Stimulated activated CD8-positive, alpha-beta memory T cell treated with anti-CD3 and anti-CD28 coated beads, Interleukin-7, amount 100 ng/mL, for 48 hours (primary cell): ENCODE results near the gene CSAG2.
"Not testable (repeated sequence)": the region's sequence is repeated elsewhere in the genome, so short reads cannot be mapped to it uniquely, and the experiment has no call there.

ENCODE experiments used
- DNase-seq, 2 donors: peaks; one replicate each; pipeline ENCODE4 v3.0.0-alpha.2; 2020; ENCODE audit warnings: low read depth in 1 of 2; ENCODE audit errors: extremely low read depth in 1 of 2

CSAG2 gene, protein sequence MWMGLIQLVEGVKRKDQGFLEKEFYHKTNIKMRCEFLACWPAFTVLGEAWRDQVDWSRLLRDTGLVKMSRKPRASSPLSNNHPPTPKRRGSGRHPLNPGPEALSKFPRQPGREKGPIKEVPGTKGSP

DNA sequence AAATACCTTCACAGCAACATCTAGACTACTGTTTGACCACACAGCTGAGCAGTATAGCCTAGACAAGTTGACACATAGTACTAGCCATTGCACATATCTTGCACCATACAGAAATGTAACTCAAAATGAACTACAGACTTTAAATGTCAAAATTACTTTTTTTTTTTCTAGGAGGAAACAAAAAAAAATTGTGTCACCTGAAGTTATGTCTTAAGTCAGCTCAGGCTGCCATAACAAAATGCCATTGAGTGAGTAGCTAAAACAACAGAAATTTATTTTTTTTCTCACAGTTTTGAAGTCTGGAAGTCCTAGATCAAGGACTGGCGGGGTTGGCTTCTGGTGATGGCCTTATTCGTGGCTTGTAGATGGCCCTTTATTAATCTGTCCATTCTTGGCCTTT, at the start of gene CSAG2:
CSAG2 (minus strand) TSS at position 101 of the 400 bp plus-strand sequence. CDS start 161 bp downstream, outside the sequence.
- DNase-seq, result not testable (repeated sequence)

DNA sequence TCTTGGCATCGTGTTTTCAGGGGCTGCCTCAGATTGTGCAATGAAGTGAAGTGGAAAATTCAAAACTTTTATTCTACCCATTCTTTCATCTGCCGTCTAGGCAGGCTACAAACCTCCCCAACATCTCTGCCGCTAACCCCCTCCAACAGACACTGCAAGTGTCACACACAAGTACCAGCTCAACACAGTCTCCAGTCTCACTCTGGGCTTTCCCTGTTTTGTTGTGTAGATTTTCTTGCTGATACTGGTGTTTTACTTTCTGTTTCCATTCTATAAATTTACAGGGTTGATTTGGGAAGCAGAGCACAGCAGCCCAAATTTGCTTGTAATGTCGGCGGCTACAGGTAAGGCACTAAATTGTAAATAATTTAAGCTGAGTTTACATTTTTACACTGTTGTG, 45.8 kb upstream of the CSAG2 start:
- not testable (repeated sequence) for DNase-seq

DNA sequence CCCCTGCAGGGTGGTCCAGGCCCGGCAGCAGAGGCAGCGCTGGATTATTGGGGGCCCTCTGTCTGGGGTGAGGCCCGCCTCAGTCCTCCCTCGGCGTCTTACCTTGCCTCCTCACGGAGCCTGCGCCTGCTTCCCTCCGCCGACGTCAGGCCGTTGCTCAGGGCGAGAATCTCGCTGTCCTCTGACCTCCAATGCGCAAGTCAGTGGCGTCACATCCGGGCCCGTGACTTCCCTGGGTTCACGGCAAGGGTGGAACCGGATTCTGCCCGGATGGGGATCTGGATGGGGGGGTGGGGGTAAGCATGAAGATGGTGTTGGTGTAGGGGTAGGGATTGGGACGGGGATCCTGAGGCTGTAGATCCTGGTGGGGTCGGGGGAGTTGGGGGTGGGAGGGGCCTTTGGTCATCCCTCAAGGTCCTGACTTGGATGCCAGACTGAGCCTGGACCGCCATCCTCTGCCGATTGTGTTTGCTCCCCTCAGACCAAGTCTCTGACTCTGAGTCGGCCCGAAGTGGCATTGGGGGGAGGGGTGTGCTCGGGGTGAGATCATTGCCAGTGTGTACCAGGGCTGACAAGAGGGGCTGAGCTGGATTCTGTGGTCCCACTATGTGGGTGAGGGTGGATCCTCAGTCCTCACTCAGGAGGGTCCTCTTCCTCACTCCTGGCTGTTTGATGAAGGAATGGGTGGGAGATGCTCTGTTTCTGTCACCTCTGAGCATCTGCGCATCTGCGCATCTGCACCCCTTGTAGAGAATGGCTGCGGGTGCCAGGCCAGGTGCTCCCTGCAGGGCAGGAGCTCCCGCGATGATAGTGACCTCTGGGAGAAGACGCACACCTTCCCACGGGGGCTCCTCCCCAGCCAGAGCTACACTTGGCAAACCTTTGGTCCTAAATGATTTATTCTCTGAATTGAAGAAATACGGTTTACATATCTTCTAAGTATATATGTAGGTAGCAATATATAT, 44.9 kb upstream of the CSAG2 start, which contains the start of gene MAGEA2:
MAGEA2 (minus strand) TSS at position 157 of the 965 bp plus-strand sequence. CDS start 2,479 bp downstream, outside the sequence.
- DNase-seq, result not testable (repeated sequence)

DNA sequence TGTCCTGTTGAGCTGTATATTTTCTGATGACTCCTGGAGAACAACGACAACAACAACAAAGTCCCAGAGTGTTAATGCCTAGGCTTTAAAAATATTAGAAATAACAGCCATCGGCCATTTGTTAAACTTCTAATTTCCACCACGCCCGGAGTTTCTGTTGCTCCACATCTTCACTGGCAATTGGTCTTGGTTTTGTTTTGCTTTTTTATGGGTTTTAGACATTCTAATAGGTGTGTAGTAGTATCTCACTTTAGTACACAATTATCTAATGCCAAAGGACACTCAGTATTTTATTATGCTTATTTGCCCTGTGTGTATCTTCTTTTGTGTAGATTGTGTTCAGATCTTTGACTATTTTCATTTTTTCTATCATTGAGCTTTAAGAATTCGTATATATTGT, 29.5 kb upstream of the CSAG2 start:
- no peak for DNase-seq

DNA sequence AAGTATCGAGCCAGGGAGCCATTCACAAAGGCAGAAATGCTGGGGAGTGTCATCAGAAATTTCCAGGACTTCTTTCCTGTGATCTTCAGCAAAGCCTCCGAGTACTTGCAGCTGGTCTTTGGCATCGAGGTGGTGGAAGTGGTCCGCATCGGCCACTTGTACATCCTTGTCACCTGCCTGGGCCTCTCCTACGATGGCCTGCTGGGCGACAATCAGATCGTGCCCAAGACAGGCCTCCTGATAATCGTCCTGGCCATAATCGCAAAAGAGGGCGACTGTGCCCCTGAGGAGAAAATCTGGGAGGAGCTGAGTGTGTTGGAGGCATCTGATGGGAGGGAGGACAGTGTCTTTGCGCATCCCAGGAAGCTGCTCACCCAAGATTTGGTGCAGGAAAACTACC, 27.5 kb upstream of the CSAG2 start:
- not testable (repeated sequence) for DNase-seq

DNA sequence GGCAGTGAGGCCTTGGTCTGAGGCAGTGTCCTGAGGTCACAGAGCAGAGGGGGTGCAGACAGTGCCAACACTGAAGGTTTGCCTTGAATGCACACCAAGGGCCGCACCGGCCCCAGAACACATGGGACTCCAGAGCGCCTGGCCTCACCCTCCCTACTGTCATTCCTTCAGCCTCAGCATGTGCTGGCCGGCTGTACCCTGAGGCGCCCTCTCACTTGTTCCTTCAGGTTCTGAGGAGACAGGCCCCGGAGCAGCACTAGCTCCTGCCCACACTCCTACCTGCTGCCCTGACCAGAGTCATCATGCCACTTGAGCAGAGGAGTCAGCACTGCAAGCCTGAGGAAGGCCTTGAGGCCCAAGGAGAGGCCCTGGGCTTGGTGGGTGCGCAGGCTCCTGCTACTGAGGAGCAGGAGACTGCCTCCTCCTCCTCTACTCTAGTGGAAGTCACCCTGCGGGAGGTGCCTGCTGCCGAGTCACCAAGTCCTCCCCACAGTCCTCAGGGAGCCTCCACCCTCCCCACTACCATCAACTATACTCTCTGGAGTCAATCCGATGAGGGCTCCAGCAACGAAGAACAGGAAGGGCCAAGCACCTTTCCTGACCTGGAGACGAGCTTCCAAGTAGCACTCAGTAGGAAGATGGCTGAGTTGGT, 26.9 kb upstream of the CSAG2 start:
- no peak for DNase-seq

DNA sequence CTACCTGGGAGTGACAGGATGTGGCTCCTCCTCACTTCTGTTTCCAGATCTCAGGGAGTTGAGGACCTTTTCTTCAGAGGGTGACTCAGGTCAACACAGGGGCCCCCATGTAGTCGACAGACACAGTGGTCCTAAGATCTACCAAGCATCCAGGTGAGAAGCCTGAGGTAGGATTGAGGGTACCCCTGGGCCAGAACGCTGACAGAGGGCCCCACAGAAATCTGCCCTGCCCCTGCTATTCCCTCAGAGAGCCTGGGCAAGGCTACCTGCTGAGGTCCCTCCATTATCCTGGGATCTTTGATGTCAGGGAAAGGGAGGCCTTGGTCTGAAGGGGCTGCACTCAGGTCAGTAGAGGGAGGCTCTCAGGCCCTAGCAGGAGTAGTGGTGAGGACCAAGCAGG, 26.0 kb upstream of the CSAG2 start:
- no peak for DNase-seq

DNA sequence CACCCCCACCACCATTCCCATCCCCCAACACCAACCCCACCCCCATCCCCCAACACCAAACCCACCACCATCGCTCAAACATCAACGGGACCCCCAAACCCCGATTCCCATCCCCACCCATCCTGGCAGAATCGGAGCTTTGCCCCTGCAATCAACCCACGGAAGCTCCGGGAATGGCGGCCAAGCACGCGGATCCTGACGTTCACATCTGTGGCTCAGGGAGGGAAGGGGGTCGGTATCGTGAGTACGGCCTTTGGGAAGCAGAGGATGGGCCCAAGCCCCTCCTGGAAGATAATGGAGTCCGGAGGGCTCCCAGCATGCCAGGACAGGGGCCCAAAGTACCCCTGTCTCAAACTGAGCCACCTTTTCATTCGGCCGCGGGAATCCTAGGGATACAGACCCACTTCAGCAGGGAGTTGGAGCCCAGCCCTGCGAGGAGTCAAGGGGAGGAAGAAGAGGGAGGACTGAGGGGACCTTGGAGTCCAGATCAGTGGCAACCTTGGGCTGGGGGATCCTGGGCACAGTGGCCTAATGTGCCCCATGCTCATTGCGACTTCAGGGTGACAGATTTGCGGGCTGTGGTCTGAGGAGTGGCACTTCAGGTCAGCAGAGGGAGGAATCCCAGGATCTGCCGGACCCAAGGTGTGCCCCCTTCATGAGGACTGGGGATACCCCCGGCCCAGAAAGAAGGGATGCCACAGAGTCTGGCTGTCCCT, 25.2 kb upstream of the CSAG2 start:
- not testable (repeated sequence) for DNase-seq

DNA sequence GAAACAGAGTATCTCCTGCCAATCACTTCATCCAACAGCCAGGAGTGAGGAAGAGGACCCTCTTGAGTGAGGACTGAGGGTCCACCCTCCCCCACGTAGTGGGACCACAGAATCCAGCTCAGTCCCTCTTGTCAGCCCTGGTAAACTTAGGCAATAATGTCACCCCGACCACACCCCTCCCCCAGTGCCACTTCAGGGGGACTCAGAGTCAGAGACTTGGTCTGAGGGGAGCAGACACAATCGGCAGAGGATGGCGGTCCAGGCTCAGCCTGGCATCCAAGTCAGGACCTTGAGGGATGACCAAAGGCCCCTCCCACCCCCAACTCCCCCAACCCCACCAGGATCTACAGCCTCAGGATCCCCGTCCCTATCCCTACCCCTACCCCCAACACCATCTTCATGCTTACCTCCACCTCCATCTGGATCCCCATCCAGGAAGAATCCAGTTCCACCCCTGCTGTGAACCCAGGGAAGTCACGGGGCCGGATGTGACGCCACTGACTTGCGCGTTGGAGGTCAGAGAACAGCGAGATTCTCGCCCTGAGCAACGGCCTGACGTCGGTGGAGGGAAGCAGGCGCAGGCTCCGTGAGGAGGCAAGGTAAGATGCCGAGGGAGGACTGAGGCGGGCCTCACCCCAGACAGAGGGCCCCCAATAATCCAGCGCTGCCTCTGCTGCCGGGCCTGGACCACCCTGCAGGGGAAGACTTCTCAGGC, 24.3 kb upstream of the CSAG2 start, which contains the start of the genes CSAG1 and MAGEA12:
CSAG1 (minus strand) TSS at position 461 of the 715 bp plus-strand sequence. CDS start 1,261 bp downstream, outside the sequence.
MAGEA12 (plus strand) TSS at position 497 of the 715 bp plus-strand sequence. CDS start 2,405 bp downstream, outside the sequence.
- no peak for DNase-seq

DNA sequence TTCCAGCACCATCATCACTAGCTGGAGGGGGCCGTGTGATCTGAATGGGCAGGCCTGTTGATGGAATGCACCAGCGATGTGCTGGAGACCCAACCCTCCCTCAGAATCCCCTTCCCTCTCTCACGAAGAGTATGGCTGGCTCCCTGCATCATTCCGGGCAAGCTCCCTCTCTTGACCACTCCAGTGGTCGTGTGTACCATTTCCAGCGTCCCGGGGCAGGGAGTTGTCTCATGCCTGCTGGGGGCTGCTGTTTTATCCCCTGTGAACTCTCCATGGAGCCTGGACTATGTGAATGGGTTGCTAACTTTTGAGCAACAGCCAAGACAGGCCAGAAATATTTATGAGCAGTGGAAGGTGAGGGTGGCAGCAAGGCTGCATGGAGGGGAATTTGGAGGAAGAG, 16.3 kb upstream of the CSAG2 start:
- no peak for DNase-seq

DNA sequence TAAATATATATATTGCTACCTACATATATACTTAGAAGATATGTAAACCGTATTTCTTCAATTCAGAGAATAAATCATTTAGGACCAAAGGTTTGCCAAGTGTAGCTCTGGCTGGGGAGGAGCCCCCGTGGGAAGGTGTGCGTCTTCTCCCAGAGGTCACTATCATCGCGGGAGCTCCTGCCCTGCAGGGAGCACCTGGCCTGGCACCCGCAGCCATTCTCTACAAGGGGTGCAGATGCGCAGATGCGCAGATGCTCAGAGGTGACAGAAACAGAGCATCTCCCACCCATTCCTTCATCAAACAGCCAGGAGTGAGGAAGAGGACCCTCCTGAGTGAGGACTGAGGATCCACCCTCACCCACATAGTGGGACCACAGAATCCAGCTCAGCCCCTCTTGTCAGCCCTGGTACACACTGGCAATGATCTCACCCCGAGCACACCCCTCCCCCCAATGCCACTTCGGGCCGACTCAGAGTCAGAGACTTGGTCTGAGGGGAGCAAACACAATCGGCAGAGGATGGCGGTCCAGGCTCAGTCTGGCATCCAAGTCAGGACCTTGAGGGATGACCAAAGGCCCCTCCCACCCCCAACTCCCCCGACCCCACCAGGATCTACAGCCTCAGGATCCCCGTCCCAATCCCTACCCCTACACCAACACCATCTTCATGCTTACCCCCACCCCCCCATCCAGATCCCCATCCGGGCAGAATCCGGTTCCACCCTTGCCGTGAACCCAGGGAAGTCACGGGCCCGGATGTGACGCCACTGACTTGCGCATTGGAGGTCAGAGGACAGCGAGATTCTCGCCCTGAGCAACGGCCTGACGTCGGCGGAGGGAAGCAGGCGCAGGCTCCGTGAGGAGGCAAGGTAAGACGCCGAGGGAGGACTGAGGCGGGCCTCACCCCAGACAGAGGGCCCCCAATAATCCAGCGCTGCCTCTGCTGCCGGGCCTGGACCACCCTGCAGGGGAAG, 5.0 kb upstream of the CSAG2 start, which contains the start of gene MAGEA2B:
MAGEA2B (plus strand) TSS at position 814 of the 973 bp plus-strand sequence. CDS start 2,479 bp downstream, outside the sequence.
- DNase-seq, result not testable (repeated sequence)

DNA sequence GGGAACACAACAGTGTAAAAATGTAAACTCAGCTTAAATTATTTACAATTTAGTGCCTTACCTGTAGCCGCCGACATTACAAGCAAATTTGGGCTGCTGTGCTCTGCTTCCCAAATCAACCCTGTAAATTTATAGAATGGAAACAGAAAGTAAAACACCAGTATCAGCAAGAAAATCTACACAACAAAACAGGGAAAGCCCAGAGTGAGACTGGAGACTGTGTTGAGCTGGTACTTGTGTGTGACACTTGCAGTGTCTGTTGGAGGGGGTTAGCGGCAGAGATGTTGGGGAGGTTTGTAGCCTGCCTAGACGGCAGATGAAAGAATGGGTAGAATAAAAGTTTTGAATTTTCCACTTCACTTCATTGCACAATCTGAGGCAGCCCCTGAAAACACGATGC, 4.1 kb upstream of the CSAG2 start:
- DNase-seq, result not testable (repeated sequence)

DNA sequence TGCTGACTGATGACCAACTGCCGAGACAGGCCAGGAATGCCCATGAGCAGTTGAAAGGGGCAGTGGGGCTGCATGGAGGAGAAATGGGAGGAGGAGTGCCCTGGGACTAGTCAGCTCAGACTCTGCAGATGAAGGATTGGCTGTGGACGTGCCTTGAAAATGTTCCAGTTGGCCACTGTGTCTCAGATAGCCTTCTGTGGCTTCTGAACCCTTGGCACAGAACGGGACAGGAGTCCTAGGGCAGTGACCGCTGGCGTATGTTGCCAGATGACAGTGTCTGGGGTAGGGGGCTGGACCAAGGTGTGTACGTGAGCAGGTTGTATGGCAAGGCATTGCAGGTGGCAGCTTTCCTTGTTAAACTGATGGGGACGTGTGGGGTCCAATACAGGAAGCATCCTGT, 2.6 kb downstream of the CSAG2 start:
- not testable (repeated sequence) for DNase-seq

DNA sequence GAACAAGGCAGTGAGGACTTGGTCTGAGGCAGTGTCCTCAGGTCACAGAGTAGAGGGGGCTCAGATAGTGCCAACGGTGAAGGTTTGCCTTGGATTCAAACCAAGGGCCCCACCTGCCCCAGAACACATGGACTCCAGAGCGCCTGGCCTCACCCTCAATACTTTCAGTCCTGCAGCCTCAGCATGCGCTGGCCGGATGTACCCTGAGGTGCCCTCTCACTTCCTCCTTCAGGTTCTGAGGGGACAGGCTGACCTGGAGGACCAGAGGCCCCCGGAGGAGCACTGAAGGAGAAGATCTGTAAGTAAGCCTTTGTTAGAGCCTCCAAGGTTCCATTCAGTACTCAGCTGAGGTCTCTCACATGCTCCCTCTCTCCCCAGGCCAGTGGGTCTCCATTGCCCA, 8.7 kb downstream of the CSAG2 start:
- DNase-seq, result not testable (repeated sequence)

DNA sequence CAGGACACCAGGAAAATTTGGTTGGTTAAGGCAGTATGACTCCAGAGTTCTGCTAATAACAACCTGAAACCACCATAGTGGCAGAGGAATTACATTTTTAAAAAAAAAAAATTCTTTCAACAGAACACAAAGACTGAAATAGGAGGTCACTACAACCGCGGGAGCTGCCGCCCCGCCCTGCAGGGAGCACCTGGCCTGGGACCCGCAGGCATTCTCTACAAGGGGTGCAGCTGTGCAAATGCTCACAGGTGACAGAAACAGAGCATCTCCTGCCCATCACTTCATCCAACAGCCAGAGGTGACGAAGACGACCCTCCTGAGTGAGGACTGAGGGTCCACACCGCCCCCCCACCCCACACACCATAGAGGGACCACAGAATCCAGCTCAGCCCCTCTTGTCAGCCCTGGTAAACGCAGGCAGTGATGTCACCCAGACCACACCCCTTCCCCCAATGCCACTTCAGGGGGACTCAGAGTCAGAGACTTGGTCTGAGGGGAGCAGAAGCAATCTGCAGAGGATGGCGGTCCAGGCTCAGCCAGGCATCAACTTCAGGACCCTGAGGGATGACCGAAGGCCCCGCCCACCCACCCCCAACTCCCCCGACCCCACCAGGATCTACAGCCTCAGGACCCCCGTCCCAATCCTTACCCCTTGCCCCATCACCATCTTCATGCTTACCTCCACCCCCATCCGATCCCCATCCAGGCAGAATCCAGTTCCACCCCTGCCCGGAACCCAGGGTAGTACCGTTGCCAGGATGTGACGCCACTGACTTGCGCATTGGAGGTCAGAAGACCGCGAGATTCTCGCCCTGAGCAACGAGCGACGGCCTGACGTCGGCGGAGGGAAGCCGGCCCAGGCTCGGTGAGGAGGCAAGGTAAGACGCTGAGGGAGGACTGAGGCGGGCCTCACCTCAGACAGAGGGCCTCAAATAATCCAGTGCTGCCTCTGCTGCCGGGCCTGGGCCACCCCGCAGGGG, 10.8 kb downstream of the CSAG2 start, which contains the start of gene MAGEA3:
MAGEA3 (plus strand) TSS at position 843 of the 980 bp plus-strand sequence. CDS start 2,039 bp downstream, outside the sequence.
- not testable (repeated sequence) for DNase-seq

DNA sequence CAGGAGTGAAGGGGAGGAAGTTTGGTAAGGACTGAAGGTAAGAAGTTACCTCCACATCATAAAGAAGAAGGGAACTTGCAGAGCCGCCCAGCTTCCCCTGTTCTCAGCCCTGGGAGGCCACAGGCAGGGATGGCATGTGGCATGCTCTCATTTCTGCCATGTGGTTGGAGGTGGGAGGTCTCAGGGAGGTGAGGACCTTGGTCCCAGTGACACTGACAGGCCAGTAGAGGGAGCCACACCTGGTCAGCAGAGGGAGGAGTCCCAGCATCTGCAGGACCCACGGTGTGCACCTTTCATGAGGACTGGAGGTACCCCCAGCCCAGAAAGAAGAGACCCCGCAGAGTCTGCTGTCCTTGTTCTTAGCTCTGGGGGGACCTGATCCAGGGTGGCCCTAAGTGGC, 28.1 kb downstream of the CSAG2 start:
- DNase-seq, result not testable (repeated sequence)

DNA sequence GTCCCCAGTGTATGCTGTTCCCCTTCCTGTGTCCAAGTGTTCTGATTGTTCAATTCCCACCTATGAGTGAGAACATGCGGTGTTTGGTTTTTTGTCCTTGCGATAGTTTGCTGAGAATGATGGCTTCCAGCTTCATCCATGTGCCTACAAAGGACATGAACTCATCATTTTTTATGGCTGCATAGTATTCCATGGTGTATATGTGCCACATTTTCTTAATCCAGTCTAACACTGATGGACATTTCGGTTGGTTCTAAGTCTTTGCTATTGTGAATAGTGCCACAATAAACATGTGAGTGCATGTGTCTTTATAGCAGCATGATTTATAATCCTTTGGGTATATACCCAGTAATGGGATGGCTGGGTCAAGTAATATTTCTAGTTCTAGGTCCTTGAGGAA, 34.4 kb downstream of the CSAG2 start:
- DNase-seq, result not testable (repeated sequence)
